ENCODE measurements around the gene MMP7.

MMP7 gene

DNA sequence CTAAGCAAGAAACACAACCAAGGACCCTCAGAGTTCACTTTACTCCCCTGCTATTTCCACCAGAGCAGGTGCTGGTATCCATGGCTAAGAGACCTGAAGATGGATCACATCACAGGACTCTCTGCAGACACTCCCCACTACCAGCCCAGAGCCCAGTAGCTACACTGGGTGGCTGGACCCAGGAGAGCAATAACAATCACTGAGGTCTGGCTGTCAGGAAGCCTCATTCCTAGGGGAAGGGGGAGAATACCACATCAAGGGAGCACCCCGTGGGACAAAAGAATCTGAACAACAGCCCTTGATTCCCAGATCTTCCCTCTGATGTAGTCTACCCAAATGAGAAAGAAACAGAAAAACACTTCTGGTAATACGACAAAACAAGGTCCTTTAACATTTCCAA is 9.0 kb upstream of the MMP7 start (continued):
- TF ChIP-seq RBAK (tag by site-specific recombination; IDR thresholded peaks at IDR 0.05) (no peak), HOXC10 (CRISPR knock-in tag; IDR thresholded peaks at IDR 0.05) (no peak), SP2 (tag by site-specific recombination; IDR thresholded peaks at IDR 0.05) (no peak)

DNA sequence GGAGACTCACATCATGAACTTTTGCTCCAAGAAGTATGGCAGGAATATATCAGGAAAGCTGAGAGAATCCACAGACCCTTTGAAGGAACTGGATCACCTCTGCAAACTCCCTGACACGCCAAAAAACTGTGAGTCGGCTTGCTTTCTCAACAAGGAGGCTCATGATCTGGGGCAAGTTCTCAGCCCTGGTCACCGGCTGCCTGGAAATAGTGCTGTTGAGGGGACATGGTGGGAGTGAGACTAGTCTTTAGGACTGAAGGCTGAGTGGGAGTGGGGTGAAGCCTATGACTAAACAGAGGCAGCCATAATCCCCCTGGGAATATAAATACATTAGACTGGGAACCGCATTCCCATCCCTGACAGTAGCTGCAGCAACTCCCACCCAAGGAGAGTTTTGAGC is 8.4 kb upstream of the MMP7 start:
- ChIA-PET POLR2A (no interaction called here), CTCF (interaction anchor here (0.6 to 0.8 kb wide), 4 partner anchors 10 to 143 kb away, joined by 3 to 6 read pairs (median 4); no protein-coding TSS in a partner anchor)
- Histone ChIP-seq H3K36me3 (ENCODE audit: control insufficient read depth in 2 of 2, insufficient read depth in 1 of 2, low read length in 2 of 2) (no peaks in the 10 kb centered on the region), H3K4me1 (ENCODE audit: control insufficient read depth, insufficient read depth, low read length) (no peaks in the 10 kb centered on the region), H3K27ac (ENCODE audit: extremely low read depth, low read depth, low read length) (no peak overlapping the region), H3K9me3 (ENCODE audit: control insufficient read depth, insufficient read depth, low read depth, low read length) (no peaks in the 10 kb centered on the region), H3K4me3 (ENCODE audit: low read depth, low read length) (no peak overlapping the region)
- TF ChIP-seq REPIN1 (tag by site-specific recombination; IDR thresholded peaks at IDR 0.05; ENCODE audit: low read depth) (no peak), GLI2 (tag by site-specific recombination; IDR thresholded peaks at IDR 0.05; ENCODE audit: borderline replicate concordance, low read depth) (no peak)

DNA sequence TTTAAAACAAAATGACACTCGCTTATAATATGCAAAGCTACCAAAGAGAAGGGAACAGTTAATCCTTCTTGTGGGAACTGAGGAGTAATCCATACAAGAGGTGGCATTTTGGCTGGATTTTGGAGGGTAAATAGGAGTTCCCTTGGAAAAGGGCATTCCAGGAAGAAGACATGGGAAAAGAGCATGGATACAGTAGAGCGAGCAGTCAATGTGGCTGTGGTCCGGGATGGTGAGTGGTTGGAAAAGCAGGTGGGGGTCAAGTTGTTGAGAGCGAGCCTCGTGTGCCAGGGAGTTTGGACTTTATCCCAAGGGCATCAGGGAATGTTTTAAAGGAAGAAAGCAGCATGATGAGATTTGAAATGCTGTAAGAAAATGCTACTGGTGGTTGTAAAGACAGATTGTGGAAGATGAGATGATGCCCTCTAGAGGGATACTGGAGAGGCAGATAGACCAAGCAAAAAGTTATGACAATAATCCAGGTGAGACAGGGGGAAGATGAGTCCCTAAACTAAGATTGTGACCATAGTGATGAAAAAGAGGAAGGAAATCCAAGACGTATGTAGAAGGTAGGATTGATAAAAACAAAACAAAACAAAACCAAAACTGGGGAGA is 3.8 kb upstream of the MMP7 start:
- ChIA-PET POLR2A (no interaction called here), CTCF (interaction anchor here (0.5 to 1.7 kb wide), 4 partner anchors 20 to 919 kb away, joined by 3 to 6 read pairs (median 4); no protein-coding TSS in a partner anchor)
- TF ChIP-seq ZBTB48 (tag by site-specific recombination; IDR thresholded peaks at IDR 0.05) (no peak), YY2 (tag by site-specific recombination; IDR thresholded peaks at IDR 0.05) (no peak), ZIC2 (tag by site-specific recombination; IDR thresholded peaks at IDR 0.05) (no peak), ZFP3 (tag by site-specific recombination; IDR thresholded peaks at IDR 0.05; ENCODE audit: low read depth) (no peak), ZNF548 (tag by site-specific recombination; IDR thresholded peaks at IDR 0.05) (no peak), ZNF701 (tag by site-specific recombination; IDR thresholded peaks at IDR 0.05) (no peak), ZNF768 (tag by site-specific recombination; IDR thresholded peaks at IDR 0.05) (no peak)
- TF ChIP-seq, protein P1, sequence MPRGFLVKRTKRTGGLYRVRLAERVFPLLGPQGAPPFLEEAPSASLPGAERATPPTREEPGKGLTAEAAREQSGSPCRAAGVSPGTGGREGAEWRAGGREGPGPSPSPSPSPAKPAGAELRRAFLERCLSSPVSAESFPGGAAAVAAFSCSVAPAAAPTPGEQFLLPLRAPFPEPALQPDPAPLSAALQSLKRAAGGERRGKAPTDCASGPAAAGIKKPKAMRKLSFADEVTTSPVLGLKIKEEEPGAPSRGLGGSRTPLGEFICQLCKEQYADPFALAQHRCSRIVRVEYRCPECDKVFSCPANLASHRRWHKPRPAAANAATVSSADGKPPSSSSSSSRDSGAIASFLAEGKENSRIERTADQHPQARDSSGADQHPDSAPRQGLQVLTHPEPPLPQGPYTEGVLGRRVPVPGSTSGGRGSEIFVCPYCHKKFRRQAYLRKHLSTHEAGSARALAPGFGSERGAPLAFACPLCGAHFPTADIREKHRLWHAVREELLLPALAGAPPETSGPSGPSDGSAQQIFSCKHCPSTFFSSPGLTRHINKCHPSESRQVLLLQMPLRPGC (tag by site-specific recombination; IDR thresholded peaks at IDR 0.05): no peak
- Histone ChIP-seq H3K4me1 (ENCODE audit: control insufficient read depth, insufficient read depth, low read length) (no peaks in the 10 kb centered on the region), H3K4me3 (ENCODE audit: low read depth, low read length) (no peak overlapping the region), H3K36me3 (ENCODE audit: control insufficient read depth in 2 of 2, insufficient read depth in 1 of 2, low read length in 2 of 2) (no peaks in the 10 kb centered on the region), H3K27ac (ENCODE audit: extremely low read depth, low read depth, low read length) (no peak overlapping the region), H3K9me3 (ENCODE audit: control insufficient read depth, insufficient read depth, low read depth, low read length) (no peaks in the 10 kb centered on the region)

DNA sequence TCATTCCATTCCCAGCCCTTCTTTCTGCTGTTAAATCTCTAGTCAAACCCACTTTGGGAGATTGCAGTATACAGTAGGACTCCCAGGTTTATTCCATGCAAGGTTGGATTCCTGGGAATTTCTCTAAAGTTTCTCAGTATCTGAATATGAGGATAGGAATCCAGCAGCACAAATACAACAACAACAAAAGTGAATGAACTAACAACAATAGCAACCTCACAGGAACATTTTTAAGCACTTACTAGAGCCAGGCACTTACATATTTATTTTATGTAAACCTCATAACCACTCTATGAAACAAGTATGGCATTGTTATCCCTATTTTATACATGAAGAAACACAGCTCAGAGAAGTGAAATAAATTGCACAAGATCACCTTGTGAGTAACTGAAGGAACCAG is 1.9 kb downstream of the MMP7 start:
- POLR2A ChIA-PET: no interaction called here
- Histone ChIP-seq H3K36me3 (ENCODE audit: control insufficient read depth in 2 of 2, insufficient read depth in 1 of 2, low read length in 2 of 2) (no peaks in the 10 kb centered on the region), H3K4me3 (ENCODE audit: low read depth, low read length) (no peak overlapping the region), H3K9me3 (ENCODE audit: control insufficient read depth, insufficient read depth, low read depth, low read length) (no peaks in the 10 kb centered on the region), H3K4me1 (ENCODE audit: control insufficient read depth, insufficient read depth, low read length) (no peaks in the 10 kb centered on the region), H3K27ac (ENCODE audit: extremely low read depth, low read depth, low read length) (no peak overlapping the region)
- CTCF ChIA-PET: interaction anchor here (0.6 kb wide), 1 partner anchor 10 kb away, joined by 3 read pairs; no protein-coding TSS in a partner anchor
- TF ChIP-seq, protein P2, sequence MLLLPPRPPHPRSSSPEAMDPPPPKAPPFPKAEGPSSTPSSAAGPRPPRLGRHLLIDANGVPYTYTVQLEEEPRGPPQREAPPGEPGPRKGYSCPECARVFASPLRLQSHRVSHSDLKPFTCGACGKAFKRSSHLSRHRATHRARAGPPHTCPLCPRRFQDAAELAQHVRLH (tag by site-specific recombination; IDR thresholded peaks at IDR 0.05): no peak
- TF ChIP-seq, protein P3, sequence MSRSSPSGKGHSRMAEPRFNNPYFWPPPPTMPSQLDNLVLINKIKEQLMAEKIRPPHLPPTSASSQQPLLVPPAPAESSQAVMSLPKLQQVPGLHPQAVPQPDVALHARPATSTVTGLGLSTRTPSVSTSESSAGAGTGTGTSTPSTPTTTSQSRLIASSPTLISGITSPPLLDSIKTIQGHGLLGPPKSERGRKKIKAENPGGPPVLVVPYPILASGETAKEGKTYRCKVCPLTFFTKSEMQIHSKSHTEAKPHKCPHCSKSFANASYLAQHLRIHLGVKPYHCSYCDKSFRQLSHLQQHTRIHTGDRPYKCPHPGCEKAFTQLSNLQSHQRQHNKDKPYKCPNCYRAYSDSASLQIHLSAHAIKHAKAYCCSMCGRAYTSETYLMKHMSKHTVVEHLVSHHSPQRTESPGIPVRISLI (tag by site-specific recombination; IDR thresholded peaks at IDR 0.05): no peak
- TF ChIP-seq IKZF3 (tag by site-specific recombination; IDR thresholded peaks at IDR 0.05): no peak
- TF ChIP-seq, protein P4, sequence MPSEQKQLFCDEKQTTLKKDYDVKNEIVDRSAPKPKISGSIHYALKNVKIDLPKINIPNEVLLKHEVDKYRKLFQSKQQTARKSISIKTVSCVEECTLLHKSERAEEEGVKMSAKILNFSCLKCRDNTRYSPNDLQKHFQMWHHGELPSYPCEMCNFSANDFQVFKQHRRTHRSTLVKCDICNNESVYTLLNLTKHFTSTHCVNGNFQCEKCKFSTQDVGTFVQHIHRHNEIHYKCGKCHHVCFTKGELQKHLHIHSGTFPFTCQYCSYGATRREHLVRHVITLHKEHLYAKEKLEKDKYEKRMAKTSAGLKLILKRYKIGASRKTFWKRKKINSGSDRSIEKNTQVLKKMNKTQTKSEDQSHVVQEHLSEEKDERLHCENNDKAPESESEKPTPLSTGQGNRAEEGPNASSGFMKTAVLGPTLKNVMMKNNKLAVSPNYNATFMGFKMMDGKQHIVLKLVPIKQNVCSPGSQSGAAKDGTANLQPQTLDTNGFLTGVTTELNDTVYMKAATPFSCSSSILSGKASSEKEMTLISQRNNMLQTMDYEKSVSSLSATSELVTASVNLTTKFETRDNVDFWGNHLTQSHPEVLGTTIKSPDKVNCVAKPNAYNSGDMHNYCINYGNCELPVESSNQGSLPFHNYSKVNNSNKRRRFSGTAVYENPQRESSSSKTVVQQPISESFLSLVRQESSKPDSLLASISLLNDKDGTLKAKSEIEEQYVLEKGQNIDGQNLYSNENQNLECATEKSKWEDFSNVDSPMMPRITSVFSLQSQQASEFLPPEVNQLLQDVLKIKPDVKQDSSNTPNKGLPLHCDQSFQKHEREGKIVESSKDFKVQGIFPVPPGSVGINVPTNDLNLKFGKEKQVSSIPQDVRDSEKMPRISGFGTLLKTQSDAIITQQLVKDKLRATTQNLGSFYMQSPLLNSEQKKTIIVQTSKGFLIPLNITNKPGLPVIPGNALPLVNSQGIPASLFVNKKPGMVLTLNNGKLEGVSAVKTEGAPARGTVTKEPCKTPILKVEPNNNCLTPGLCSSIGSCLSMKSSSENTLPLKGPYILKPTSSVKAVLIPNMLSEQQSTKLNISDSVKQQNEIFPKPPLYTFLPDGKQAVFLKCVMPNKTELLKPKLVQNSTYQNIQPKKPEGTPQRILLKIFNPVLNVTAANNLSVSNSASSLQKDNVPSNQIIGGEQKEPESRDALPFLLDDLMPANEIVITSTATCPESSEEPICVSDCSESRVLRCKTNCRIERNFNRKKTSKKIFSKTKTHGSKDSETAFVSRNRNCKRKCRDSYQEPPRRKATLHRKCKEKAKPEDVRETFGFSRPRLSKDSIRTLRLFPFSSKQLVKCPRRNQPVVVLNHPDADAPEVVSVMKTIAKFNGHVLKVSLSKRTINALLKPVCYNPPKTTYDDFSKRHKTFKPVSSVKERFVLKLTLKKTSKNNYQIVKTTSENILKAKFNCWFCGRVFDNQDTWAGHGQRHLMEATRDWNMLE (tag by site-specific recombination; conservative IDR thresholded peaks at IDR 0.05; ENCODE audit: low read depth): no peak
- TF ChIP-seq ZNF16 (tag by site-specific recombination; IDR thresholded peaks at IDR 0.05; ENCODE audit: low read depth): no peak
- no peak for TF ChIP-seq ZNF623 (tag by site-specific recombination; IDR thresholded peaks at IDR 0.05)
- TF ChIP-seq GLI2 (tag by site-specific recombination; IDR thresholded peaks at IDR 0.05; ENCODE audit: borderline replicate concordance, low read depth): no peak
- no peak for TF ChIP-seq ZBTB21 (tag by site-specific recombination; IDR thresholded peaks at IDR 0.05)
- TF ChIP-seq TRIM28 (IDR thresholded peaks at IDR 0.05; ENCODE audit: borderline replicate concordance, low read length): no peak
